ENCODE data around the gene ADSL. TPM values are rescaled to one million over a fixed set of nuclear protein-coding genes. Genes with fewer than 3 reads are reported as not detected.

The ADSL gene
- total and polyA plus RNA-seq, 4 donors = 19.4 to 54.5 (median 39.8) TPM

GRCh38 chr22:40367342-40367741 lies 21.0 kb downstream of the ADSL start:
- no peak overlapping the region for H3K9ac ChIP-seq (ENCODE audit: low read depth in 1 of 2, low read length in 2 of 2)
- H3K4me1 ChIP-seq (ENCODE audit: control insufficient read depth in 4 of 4, insufficient read depth in 4 of 4, low read length in 3 of 4) = peaks cover 3 to 9% (median 5%) of the 10 kb centered on the region in 4 donors
- no peak overlapping the region for H3K27ac ChIP-seq (ENCODE audit: low read depth in 1 of 2, low read length in 2 of 2)
- H3K36me3 ChIP-seq (ENCODE audit: control insufficient read depth in 4 of 4, insufficient read depth in 3 of 4, low read depth in 1 of 4, low read length in 3 of 4) = peaks cover 13 to 49% (median 39%) of the 10 kb centered on the region in 4 donors
- H3K4me3 ChIP-seq (ENCODE audit: low read depth in 1 of 3, low read length in 3 of 3) = no peak overlapping the region
- no peak for TF ChIP-seq JUND (IDR thresholded peaks at IDR 0.05)
- TF ChIP-seq EGR1 (IDR thresholded peaks at IDR 0.05; ENCODE audit: low read depth in 2 of 2) = no peak
- TF ChIP-seq FOXA2 (IDR thresholded peaks at IDR 0.05) = no peak
- TF ChIP-seq NR2F2 (IDR thresholded peaks at IDR 0.05) = no peak
- no peak for TF ChIP-seq SP1 (IDR thresholded peaks at IDR 0.05)
- no peak for TF ChIP-seq GABPA (IDR thresholded peaks at IDR 0.05 in 1 of 2, conservative IDR thresholded peaks at IDR 0.05 in 1 of 2)
- no peak for TF ChIP-seq REST (IDR thresholded peaks at IDR 0.05)
- no peak for TF ChIP-seq YY1 (IDR thresholded peaks at IDR 0.05)
- no peak for TF ChIP-seq RXRA (IDR thresholded peaks at IDR 0.05)
- no peak for TF ChIP-seq ZBTB33 (IDR thresholded peaks at IDR 0.05)
- TF ChIP-seq FOXA1 (IDR thresholded peaks at IDR 0.05) = no peak
- TF ChIP-seq HNF4G (IDR thresholded peaks at IDR 0.05) = no peak
- TF ChIP-seq HNF4A (conservative IDR thresholded peaks at IDR 0.05) = no peak
- no peak for TF ChIP-seq ATF3 (IDR thresholded peaks at IDR 0.05)
- no peak for TF ChIP-seq RAD21 (IDR thresholded peaks at IDR 0.05)
- H3K9me3 ChIP-seq (ENCODE audit: control insufficient read depth in 4 of 4, low read length in 3 of 4) = no peaks in the 10 kb centered on the region
- H3K27me3 ChIP-seq (ENCODE audit: control insufficient read depth in 4 of 4, insufficient read depth in 4 of 4, low read length in 3 of 4) = no peaks in the 10 kb centered on the region
- WGBS = 79% methylated on average over 6 of the region's 6 CpGs
- no peak for DNase-seq (ENCODE audit: low spot score)

- H3K36me3 ChIP-seq (ENCODE audit: control insufficient read depth in 4 of 4, insufficient read depth in 3 of 4, low read depth in 1 of 4, low read length in 3 of 4) = peaks cover 11 to 44% (median 34%) of the 10 kb centered on the region in 4 donors
- no peak for DNase-seq (ENCODE audit: low spot score)
- no peak overlapping the region for H3K27ac ChIP-seq (ENCODE audit: low read depth in 1 of 2, low read length in 2 of 2)
- H3K4me1 ChIP-seq (ENCODE audit: control insufficient read depth in 4 of 4, insufficient read depth in 4 of 4, low read length in 3 of 4) = peaks cover 3 to 9% (median 5%) of the 10 kb centered on the region in 4 donors
- no peak overlapping the region for H3K9ac ChIP-seq (ENCODE audit: low read depth in 1 of 2, low read length in 2 of 2)
- H3K4me3 ChIP-seq (ENCODE audit: low read depth in 1 of 3, low read length in 3 of 3) = no peak overlapping the region
- WGBS = 93% methylated on average over 6 of the region's 6 CpGs
- H3K9me3 ChIP-seq (ENCODE audit: control insufficient read depth in 4 of 4, low read length in 3 of 4) = no peaks in the 10 kb centered on the region
- TF ChIP-seq RAD21 (IDR thresholded peaks at IDR 0.05) (no peak), EGR1 (IDR thresholded peaks at IDR 0.05; ENCODE audit: low read depth in 2 of 2) (no peak), HNF4G (IDR thresholded peaks at IDR 0.05) (no peak), JUND (IDR thresholded peaks at IDR 0.05) (no peak), SP1 (IDR thresholded peaks at IDR 0.05) (no peak)
- no peaks in the 10 kb centered on the region for H3K27me3 ChIP-seq (ENCODE audit: control insufficient read depth in 4 of 4, insufficient read depth in 4 of 4, low read length in 3 of 4)
Observed at GRCh38 chr22:40368016-40368415, 21.7 kb downstream of the ADSL start.

Data from liver (tissue), 9 donors.